RWPE2 (cell line): Measurements from ENCODE around the gene WWOX.

Experiments
- ATAC-seq: fragments of 200-7000 bp; cut with Tn5 transposase; 3 replicates; pipeline ENCODE4 v1.9.1; 2021; ENCODE audit warnings: low read depth
- DNase-seq: peaks from one replicate; pipeline ENCODE4 v3.0.0-alpha.2; 2020; ENCODE audit warnings: low spot score
- H3K27ac ChIP-seq: fragments of 450-650 bp; 2 replicates; pipeline ENCODE4 v1.5.1; 2017; ENCODE audit warnings: mild to moderate bottlenecking; ENCODE audit not compliant: poor library complexity, severe bottlenecking
- H3K27me3 ChIP-seq: fragments of 250-450 bp; sonication (Bioruptor Pico); 2 replicates; pipeline ENCODE4 v1.5.1; 2021; ENCODE audit warnings: mild to moderate bottlenecking, moderate library complexity; ENCODE audit not compliant: insufficient read depth, poor library complexity, severe bottlenecking
- H3K36me3 ChIP-seq: fragments of 250-450 bp; sonication (Bioruptor Pico); 2 replicates; pipeline ENCODE4 v1.5.1; 2020; ENCODE audit warnings: low read depth, mild to moderate bottlenecking, moderate library complexity
- H3K4me1 ChIP-seq: fragments of 250-450 bp; sonication (Bioruptor Pico); 2 replicates; pipeline ENCODE4 v1.5.1; 2021; ENCODE audit warnings: mild to moderate bottlenecking, moderate library complexity; ENCODE audit not compliant: insufficient read depth, poor library complexity, severe bottlenecking
- H3K4me3 ChIP-seq: fragments of 250-450 bp; sonication (Bioruptor Pico); 2 replicates; pipeline ENCODE4 v1.5.1; 2021; ENCODE audit warnings: mild to moderate bottlenecking, moderate library complexity; ENCODE audit not compliant: severe bottlenecking
- H3K9me3 ChIP-seq: fragments of 250-450 bp; sonication (Bioruptor Pico); 2 replicates; pipeline ENCODE4 v1.5.1; 2021; ENCODE audit warnings: mild to moderate bottlenecking, moderate library complexity; ENCODE audit not compliant: severe bottlenecking
- CTCF ChIP-seq: fragments of 450-650 bp; IDR thresholded peaks from one replicate; pipeline ENCODE4 v1.5.1; 2017; ENCODE audit warnings: mild to moderate bottlenecking, moderate library complexity; ENCODE audit not compliant: poor library complexity, severe bottlenecking

WWOX gene

GRCh38 chr16:78759596-78759995 is 660.1 kb downstream of the WWOX start:
- no peak for TF ChIP-seq CTCF
- no peaks in the 10 kb centered on the region for H3K4me1 ChIP-seq

GRCh38 chr16:78760611-78761010 is 661.2 kb downstream of the WWOX start:
- DNase-seq, result no peak
- no peaks in the 10 kb centered on the region for H3K4me1 ChIP-seq
- H3K27me3 ChIP-seq, result no peaks in the 10 kb centered on the region
- H3K4me3 ChIP-seq, result no peak overlapping the region
- H3K9me3 ChIP-seq, result no peaks in the 10 kb centered on the region
- no peaks in the 10 kb centered on the region for H3K36me3 ChIP-seq
- ATAC-seq, result no peak
- no peak overlapping the region for H3K27ac ChIP-seq
- no peak for TF ChIP-seq CTCF

More at GRCh38 chr16:78759596-78759995, 660.1 kb downstream of the WWOX start:
- H3K9me3 ChIP-seq, result no peaks in the 10 kb centered on the region
- no peak for ATAC-seq
- H3K27ac ChIP-seq, result no peak overlapping the region
- no peaks in the 10 kb centered on the region for H3K36me3 ChIP-seq
- DNase-seq, result no peak
- H3K4me3 ChIP-seq, result no peak overlapping the region
- H3K27me3 ChIP-seq, result no peaks in the 10 kb centered on the region

GRCh38 chr16:78761427-78761826 is 662.0 kb downstream of the WWOX start:
- no peak overlapping the region for H3K4me3 ChIP-seq
- no peak overlapping the region for H3K27ac ChIP-seq
- no peaks in the 10 kb centered on the region for H3K36me3 ChIP-seq
- H3K4me1 ChIP-seq, result no peaks in the 10 kb centered on the region
- no peak for TF ChIP-seq CTCF
- DNase-seq, result no peak
- ATAC-seq, result no peak
- H3K27me3 ChIP-seq, result no peaks in the 10 kb centered on the region
- H3K9me3 ChIP-seq, result no peaks in the 10 kb centered on the region

GRCh38 chr16:78762222-78762621 is 662.8 kb downstream of the WWOX start:
- TF ChIP-seq CTCF, result no peak
- Histone ChIP-seq H3K36me3 (no peaks in the 10 kb centered on the region), H3K27me3 (no peaks in the 10 kb centered on the region), H3K9me3 (no peaks in the 10 kb centered on the region), H3K4me1 (no peaks in the 10 kb centered on the region), H3K27ac (no peak overlapping the region), H3K4me3 (no peak overlapping the region)
- no peak for DNase-seq
- ATAC-seq, result no peak

- Histone ChIP-seq H3K27me3 (no peaks in the 10 kb centered on the region), H3K4me3 (no peak overlapping the region), H3K27ac (no peak overlapping the region), H3K4me1 (no peaks in the 10 kb centered on the region), H3K9me3 (no peaks in the 10 kb centered on the region), H3K36me3 (no peaks in the 10 kb centered on the region)
- DNase-seq (no peak), ATAC-seq (no peak)
- TF ChIP-seq CTCF, result no peak
Measured at GRCh38 chr16:78763821-78764440, 664.5 kb downstream of the WWOX start.
